Activated T-cell treated with anti-CD3 and anti-CD28 coated beads for 1 hour (primary cell): ENCODE data around the gene FLACC1.
"Not testable (repeated sequence)": the region's sequence is repeated elsewhere in the genome, so short reads cannot be mapped to it uniquely, and the experiment has no call there.

Experiments used
- DNase-seq: peaks from one replicate; pipeline ENCODE4 v3.0.0-alpha.2; 2020; ENCODE audit warnings: low read depth

FLACC1 gene

DNA sequence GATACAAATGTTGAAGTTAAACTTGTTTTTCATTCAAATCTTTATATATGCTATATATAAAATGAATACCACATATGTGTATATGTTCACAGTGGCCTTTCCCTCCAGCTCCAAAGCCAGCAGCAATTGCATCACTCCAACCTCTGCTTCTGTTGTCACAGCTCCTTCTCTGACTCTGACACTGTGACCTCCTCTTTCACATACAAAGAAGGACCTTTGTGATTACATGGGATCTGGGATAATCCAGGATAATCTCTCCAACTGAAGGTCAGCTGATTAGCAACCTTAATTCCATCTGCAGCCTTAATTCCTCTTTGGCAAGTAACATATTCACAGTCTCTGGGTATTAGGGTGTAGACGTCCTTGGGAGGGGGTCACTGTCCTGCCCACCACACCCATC lies 8.4 kb downstream of the FLACC1 start:
- no peak for DNase-seq

DNA sequence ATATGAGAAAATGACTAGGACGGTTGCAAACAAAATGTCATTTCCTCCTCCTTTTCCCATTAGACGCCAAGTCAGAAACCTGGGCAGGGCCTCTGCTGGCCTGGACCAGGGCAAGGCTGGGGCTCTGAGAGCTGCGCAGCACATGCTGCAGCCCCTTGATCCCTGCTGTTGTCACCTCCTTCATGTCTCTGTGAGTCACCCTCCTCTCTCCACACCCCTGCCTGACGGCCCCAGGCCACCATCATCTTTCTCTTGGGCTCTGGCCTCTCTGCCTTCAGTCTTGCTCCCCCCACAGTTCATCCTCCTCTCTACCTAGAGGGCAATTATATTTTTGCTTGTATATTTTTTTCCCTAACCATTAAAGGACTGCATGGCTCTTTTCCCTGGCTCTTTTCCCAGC lies 10.0 kb downstream of the FLACC1 start:
- DNase-seq, result no peak

DNA sequence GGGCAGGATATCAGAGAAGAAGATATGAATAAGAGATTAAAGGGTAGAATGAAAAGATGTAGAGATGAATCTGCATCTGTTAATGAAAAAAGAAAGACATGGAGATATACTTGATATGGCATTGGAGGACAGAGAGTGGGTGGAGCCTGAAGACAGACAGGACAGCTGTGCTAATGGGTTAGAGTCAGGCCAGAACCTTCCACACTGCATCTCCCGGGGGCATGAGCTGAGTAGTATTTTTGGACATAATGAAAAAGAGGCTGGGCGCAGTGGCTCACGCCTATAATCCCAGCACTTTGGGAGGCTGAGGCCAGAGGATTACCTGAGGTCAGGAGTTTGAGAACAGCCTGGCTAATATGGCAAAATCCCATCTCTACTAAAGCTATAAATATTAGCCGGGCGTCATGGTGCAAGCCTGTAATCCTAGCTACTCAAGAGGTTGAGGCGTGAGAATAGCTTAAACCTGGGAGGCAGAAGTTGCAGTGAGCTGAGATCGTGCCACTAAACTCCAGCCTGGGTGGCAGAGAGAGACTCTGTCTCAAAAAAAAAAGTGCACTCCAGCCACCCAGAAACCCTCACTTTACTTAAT lies 11.4 kb downstream of the FLACC1 start:
- DNase-seq, result no peak

DNA sequence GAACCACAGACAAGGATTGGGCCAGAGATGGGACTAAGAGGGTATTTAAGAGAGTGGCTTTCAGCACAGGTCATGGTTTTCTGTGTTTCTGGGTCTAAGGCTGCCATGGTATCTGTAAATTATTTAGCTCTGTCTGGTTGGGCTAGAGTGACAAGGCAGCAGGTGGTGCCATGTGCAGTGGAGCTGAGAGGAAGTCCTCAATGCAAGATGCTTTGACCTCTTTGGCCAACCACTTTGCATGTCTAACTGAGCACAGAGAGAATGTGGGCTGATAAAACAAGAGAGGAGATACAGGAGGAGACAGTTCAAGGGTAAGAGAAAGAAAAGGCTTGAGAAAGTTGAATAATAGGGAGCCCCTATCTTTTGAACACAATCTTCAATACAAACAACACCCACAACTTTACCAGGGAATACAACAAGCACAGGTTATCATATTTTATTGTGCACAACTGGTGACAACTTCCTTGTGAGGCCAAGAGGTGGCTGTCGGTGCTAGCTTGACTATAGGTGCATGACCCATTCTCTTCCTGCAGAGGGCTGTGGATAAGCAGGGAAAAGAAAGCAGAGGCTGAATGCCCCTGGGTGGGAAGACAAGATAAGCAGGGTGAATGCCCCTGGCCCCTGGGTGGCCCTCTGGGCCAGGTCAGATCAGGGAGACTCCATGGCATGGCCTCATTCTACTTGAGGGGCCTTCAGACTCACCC lies 12.3 kb downstream of the FLACC1 start:
- DNase-seq, result no peak

DNA sequence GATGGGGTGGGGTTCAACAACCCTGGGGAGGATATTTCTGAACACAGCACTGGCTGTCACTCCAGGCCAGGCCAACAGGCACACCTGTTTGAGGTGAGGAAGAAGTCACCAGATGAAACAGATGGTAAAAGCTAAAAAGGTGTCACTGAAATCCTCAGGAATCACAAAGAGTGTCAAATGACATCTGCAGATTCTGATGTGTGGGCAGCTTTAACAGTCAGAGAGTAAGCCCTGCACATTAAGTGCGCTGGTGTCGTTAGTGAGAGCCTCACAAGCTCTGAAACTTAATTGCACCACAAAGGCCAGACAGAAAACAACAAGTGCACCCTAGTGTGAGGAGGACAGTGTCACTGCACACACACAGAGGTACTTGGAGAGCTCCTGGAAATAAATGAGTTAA lies 13.6 kb downstream of the FLACC1 start:
- DNase-seq, result no peak

DNA sequence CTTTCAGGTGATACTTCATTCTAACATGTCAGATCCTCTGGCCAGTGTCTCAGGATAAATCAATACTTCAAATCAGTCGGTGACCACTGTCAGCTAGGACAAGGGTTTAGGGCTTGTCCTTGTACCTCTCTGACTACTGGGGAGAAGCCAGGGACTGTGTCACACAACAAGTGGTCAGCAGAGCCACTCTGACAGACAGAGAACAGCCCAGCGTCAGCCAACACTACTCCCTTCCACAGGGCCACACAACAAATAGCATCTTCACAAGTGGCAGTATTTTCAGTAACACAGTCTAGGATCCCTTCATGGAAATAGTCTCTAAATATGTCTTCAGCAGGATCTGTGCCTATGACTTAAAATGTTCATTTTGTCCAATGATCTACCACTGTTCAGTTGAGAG lies 14.2 kb downstream of the FLACC1 start:
- no peak for DNase-seq

DNA sequence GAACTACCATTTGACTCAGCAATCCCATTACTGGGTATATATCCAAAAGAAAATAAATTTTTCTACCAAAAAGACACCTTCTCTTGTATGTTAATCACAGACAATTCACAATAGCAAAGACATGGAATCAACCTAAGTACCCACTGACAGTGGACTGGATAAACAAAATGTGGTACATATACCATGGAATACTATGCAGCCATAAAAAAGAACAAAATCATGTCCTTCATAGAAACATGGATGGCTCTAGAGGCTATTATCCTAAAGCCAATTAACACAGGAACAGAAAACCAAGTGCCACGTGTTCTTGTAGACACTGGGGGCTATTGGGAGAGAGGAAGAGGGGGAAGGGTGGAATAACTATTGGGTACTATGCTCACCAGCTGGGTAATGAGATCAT lies 27.7 kb downstream of the FLACC1 start:
- no peak for DNase-seq

DNA sequence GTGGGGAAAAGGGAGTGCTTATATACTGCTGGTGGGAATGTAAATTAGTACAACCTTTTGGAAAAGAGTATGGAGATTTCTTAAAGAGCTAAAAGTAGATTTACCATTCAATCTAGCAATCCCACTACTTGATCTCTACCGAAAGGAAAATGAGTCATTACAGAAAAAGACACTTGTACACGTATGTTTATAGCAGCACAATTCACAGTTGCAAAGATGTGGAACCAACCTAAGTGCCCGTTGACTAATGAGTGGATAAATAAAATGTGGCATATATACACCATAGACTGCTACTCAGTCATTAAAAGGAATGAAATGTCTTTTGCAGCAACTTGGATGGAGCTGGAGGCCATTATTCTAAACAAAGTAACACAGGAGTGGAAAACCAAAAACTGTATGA lies 29.5 kb downstream of the FLACC1 start:
- no peak for DNase-seq

DNA sequence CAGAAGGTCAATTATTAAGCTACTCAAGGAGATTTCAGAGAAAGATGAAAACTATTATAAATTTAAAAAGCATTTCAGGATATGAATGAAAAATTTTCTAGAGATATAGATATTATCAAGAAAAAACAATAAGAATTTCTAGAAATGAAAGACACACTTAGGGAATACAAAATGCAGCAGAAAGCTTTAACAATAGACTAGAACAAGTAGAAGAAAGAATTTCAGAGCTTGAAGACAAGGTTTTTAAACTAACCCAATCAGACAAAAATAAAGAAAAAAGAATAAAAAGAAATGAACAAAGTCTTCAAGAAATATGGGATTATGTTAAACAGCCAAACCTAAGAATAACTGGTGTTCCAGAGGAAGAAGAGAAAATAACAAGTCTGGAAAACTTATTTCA lies 34.4 kb downstream of the FLACC1 start:
- no peak for DNase-seq

DNA sequence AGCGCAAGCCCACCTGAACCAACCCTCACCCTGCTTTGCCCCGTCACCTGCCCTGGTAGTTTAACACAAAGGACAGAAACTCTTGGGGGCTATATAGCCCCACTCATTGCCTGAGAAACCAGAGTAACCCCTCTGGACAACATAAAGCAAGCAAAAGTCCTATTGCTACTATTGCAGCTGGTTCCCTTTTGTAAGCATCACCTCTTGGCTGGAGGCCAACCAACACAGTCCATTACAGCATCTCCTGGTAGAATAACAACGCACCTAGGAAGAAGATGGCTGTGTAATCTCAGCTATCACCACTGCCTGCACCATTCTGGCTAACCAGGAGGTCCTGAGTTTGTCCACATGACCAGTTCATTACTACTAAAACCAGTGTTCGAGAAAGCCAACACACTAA lies 36.4 kb downstream of the FLACC1 start:
- DNase-seq, result no peak

DNA sequence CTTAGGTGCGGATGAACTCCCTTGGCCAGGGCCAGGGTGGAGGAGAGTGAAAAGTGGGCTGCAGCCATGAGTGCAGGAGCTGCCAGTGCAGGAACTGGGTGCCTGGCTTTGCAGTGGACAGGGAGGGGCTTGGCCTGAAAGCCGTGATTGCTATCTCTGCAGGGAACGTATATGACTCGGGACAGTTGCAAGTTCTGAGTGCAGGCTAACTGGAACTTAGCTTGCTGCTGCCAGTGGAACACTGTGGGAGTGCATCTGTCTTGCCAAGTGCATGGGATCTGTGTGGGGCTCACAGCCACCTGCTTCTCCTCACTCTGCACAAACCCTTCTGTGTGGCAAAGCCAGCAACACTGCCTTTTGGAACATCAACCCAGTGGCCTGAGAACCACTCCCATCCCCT lies 36.9 kb downstream of the FLACC1 start:
- no peak for DNase-seq

DNA sequence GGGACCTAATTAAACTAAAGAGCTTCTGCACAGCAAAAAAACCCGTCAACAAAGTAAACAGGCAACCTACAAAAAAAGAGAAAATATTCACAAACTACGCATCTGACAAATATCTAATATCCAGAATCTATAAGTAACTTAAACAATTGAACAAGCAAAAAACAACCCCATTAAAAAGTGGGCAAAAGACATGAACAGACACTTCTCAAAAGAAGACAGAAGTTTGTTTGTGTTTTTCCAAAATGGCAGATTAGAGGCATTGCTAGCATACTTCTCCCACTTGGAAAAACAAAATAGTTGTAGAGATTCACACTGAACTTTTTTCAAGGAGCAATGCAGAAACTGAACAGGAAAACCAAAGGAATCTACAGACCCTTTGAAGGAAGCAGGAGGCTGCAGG lies 37.6 kb downstream of the FLACC1 start:
- DNase-seq, result no peak

DNA sequence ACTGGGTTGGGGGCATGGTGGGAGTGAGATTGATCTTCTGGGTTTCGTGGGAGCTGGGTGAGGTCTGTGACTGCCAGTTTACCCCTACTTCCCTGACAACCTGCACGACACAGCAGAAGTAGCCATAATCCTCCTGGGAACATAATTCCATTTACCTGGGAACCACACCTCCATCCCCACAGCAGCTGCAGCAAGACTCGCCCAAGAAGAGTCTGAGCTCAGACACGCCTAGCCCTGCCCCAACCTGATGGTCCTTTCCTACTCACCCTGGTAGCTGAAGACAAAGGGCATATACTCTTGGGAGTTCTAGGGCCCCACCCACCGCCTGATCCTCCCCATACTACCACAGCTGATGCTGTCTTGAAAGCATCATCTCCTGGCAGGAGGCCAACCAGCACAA lies 43.8 kb downstream of the FLACC1 start:
- no peak for DNase-seq

DNA sequence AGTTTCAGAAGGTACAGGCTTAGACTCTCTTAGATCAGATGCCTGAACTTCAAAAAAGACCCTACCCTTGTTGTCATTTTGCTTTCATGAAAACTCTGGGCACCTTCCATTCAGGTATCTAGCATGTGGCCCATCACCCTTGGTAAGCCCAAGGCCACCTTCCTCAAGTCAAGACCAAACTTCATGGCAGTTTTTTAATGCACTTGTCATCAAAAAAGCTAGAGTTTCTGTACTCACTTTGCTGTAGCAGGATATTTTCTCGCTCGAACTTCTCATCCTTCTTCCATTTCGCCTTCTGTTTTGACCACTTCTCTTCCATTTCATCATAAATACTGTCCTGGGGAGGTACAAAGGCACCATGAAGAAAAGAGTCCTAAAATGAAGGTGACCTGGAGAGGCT lies 48.2 kb downstream of the FLACC1 start:
- no peak for DNase-seq

DNA sequence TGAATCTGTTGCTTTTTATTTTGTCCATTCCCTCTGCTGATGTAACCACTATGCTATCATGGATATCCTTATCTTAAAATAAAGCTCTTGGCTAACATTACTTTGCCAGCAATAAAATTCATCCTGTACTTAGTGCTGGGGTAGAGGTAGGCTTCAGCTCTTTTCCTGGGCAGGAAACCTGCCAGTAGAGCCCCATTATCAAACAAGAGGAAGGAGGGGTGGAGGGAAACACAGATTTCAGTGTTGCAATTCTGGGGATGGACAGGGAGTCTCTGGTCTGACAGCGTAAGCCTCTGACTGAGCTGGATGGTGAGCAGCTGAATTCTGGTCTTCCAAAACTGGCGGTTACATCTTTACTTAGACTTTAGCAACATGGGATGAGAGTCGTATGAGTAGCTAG lies 49.3 kb downstream of the FLACC1 start:
- DNase-seq, result no peak

DNA sequence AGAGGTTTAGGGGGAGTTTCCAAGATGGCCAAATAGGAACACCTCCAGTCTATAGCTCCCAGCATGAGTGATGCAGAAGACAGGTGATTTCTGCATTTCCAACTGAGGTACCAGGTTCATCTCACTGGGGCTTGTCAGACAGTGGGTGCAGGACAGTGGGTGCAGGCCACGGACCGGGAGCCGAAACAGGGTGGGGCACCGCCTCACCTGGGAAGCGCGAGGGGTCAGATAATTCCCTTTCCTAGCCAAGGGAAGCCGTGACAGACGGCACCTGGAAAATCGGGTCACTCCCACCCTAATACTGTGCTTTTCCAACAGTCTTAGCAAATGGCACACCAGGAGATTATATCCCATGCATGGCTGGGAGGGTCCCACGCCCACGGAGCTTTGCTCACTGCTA lies 57.2 kb downstream of the FLACC1 start:
- not testable (repeated sequence) for DNase-seq

DNA sequence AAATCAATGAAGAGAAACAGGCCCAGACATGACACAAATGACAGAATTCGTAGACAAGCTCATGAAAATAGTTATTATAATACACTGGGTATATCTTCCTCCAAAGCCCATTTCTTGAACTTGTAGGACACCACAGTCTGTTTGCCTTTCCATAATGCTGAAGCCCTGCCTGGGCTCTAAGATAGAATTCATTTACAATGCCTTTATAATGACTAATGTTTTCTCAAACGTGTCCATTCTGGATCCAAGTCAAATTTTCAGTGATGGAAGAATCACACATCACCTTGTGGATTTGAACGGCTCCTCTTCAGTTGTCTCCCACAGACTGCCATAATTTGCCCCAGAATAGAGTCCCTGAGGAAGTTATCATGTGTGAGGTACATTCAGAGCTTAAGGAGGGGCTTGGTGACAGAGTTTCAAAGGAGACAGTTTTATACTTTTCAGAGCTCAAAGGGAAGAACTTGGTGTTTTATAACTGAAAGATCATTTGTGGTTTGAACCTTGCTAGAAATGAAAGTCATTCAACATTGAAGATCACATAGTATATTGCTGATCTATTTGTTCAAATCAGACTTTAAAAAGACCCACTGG lies 58.6 kb downstream of the FLACC1 start:
- DNase-seq, result no peak

DNA sequence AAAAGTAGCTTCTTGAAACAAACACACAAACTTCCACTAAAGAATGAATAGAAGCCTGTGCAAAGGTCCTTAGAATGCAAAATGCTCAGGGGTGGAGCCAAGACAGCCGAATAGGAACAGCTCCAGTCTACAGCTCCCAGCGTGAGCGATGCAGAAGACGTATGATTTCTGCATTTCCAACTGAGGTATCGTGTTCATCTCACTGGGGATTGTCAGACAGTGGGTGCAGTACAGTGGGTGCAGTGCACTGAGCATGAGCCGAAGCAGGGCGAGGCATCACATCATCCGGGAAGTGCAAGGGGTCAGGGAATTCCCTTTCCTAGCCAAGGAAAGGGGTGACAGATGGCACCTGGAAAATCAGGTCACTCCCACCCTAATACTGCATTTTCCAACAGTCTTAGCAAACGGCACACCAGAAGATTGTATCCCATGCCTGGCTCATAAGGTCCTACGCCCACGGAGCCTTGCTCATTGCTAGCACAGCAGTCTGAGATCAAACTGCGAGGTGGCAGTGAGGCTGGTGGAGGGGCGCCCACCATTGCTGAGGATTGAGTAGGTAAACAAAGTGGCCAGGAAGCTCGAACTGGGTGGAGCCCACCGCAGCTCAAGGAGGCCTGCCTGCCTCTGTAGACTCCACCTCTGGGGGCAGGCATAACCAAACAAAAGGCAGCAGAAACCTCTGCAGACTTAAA lies 66.5 kb downstream of the FLACC1 start:
- not testable (repeated sequence) for DNase-seq

DNA sequence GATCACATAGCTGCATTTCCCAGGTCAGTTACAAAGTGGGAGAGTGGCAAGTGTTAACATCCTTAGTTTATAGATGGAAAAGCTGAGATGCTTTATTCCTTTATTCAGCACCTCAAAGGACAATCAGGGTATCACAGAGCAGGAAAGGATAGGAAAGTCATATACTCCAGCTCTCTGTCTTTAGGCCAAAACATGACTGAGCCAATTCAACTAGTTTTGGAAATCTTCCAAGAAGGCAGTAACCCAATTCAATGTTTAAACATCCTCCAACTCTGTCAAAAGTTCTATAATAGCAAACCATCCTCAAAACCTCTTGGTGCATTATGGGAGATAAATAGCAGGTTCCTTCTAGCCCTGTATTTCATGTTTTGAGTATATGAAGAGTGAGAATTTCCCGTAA lies 71.6 kb downstream of the FLACC1 start:
- no peak for DNase-seq

DNA sequence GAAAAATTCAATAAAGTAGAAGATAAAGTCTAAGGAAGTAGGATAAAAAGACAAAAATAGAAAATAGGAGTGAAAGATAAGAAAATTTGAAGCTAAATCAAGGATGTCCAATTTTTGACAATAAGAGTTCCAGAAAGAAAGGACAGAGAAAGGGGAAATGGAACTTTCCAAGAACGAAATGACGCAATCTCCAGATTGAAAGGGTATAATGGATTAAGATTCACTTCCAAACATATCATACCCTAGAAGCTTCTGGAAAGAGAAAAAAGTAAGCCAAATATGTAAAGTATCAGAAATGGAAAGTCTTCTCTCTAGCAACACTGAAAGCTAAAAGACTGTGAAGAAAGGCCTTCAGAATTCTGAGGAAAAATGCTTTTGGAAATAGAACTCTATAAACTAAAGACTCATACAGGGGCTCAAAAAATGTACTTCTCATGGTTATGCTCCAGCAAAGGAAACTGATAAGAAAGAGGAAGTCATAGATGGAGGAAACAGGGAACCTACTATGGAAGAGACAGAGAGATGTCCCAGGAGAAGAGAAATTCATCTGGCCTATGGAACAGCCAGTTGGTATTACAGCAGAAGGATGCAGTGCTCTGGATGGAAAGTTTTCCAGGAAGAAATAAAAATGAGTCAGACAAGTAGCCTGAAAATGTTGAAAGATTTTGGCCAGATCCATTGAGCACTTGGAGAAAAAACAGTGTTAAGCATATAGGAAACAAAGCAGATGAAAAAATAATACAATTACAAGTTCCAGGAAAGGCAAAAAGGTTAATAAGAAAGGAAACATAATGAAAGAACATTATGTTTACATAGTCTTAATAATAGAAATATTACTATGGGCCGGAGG lies 76.7 kb downstream of the FLACC1 start:
- no peak for DNase-seq

DNA sequence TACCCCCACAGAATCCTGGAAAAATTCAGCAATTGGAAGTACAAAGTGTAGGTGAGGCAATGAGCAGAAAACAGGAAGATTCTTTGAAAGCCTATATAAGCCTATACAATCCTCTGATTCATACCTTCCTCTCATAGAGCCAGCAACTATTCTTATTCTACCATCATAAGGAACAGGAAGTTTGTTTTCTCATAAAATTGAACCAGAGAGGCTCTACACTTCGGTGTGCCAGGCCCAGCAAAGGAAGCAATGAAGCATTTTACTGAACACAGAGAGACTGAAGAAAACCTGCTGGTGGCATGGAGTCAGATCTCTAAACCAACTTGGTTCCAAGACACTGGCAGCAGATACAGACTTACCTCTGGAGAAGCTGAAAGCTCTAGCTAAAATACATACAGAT lies 78.1 kb downstream of the FLACC1 start:
- DNase-seq, result no peak

DNA sequence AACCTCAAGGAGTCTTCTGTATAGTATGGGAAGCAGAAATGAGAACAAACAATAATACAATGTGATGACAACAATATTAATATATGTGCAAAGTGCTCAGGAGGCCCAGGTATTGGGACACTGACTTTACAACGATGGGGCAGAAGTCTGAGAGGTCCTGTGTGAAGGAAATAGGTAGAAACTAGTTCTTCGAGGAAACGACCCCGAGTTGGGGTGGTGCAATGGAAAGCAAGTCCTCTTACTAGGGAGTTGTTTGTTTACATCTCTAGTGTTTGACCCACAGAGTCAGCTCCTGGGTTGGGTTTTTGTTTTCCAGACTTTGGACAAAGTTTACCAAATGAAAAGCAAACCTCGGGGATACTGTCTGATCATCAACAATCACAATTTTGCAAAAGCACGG lies 80.6 kb downstream of the FLACC1 start:
- no peak for DNase-seq
